GM12878 (cell line): Measurements from ENCODE around the gene PARN. TPM values are rescaled to one million over a fixed set of nuclear protein-coding genes. Genes with fewer than 3 reads are reported as not detected.

Experiments
- ASH2L ChIP-seq: fragments of 300-600, 200-600 bp; sonication (generic); IDR thresholded peaks from 2 replicates; pipeline ENCODE4 v1.6.1; 2017; ENCODE audit warnings: low read depth, mild to moderate bottlenecking, borderline replicate concordance
- ELK1 ChIP-seq: IDR thresholded peaks from 2 replicates; pipeline ENCODE4 v1.6.1; 2012; ENCODE audit warnings: low read depth, low read length, improper control_type of control experiment
- IKZF1 ChIP-seq: fragments of 450-650 bp; conservative IDR thresholded peaks from 2 replicates; pipeline ENCODE4 v1.6.1; 2017; ENCODE audit warnings: antibody characterized with exemption, mild to moderate bottlenecking
- JUND ChIP-seq: IDR thresholded peaks from 2 replicates; pipeline ENCODE4 v1.6.1; 2012; ENCODE audit warnings: low read depth, mild to moderate bottlenecking, low read length, improper control_type of control experiment, moderate library complexity
- MEF2A ChIP-seq: IDR thresholded peaks from 2 replicates; pipeline ENCODE4 v1.6.1; 2011; ENCODE audit warnings: low read depth, mild to moderate bottlenecking, low read length, moderate library complexity; ENCODE audit not compliant: insufficient read depth
- NR2C2 ChIP-seq: IDR thresholded peaks from 2 replicates; pipeline ENCODE4 v1.6.1; 2011; ENCODE audit warnings: borderline replicate concordance, low read depth; ENCODE audit not compliant: control insufficient read depth, insufficient read length
- PAX8 ChIP-seq: fragments of 450-650 bp; IDR thresholded peaks from 2 replicates; pipeline ENCODE4 v1.6.1; 2017; ENCODE audit warnings: mild to moderate bottlenecking, moderate library complexity
- PBX3 ChIP-seq: IDR thresholded peaks from 2 replicates; pipeline ENCODE4 v1.6.1; 2011; ENCODE audit warnings: mild to moderate bottlenecking, low read depth, low read length, moderate library complexity; ENCODE audit not compliant: insufficient replicate concordance
- POU2F2 ChIP-seq: IDR thresholded peaks from 3 replicates; pipeline ENCODE4 v1.6.1; 2011; ENCODE audit warnings: low read depth, mild to moderate bottlenecking, low read length, borderline replicate concordance
- PRDM15 ChIP-seq: fragments of 450-650 bp; formaldehyde crosslinking; IDR thresholded peaks from 2 replicates; pipeline ENCODE4 v1.4.0; 2020; ENCODE audit warnings: mild to moderate bottlenecking, moderate library complexity
- RAD51 ChIP-seq: fragments of 450-650 bp; IDR thresholded peaks from 2 replicates; pipeline ENCODE4 v1.6.1; 2016; ENCODE audit warnings: moderate library complexity, mild to moderate bottlenecking, inconsistent platforms
- RELB ChIP-seq: fragments of 450-650 bp; IDR thresholded peaks from 2 replicates; pipeline ENCODE4 v1.6.1; 2017; ENCODE audit warnings: low read depth, mild to moderate bottlenecking, moderate library complexity
- SIN3A ChIP-seq: IDR thresholded peaks from 2 replicates; pipeline ENCODE4 v1.6.1; 2012; ENCODE audit warnings: low read depth, low read length, improper control_type of control experiment
- SMAD5 ChIP-seq: IDR thresholded peaks from 2 replicates; pipeline ENCODE4 v1.6.1; 2016; ENCODE audit warnings: antibody characterized with exemption, low read depth
- SREBF2 ChIP-seq: IDR thresholded peaks from 2 replicates; pipeline ENCODE4 v1.6.1; 2012; ENCODE audit warnings: mild to moderate bottlenecking, low read length
- STAT3 ChIP-seq: IDR thresholded peaks from 2 replicates; pipeline ENCODE4 v1.6.1; 2011; ENCODE audit warnings: low read depth, low read length, improper control_type of control experiment
- USF1 ChIP-seq: IDR thresholded peaks from 2 replicates; pipeline ENCODE4 v1.6.1; 2011; ENCODE audit warnings: borderline replicate concordance, low read depth, mild to moderate bottlenecking, moderate library complexity, mixed read lengths, low read length; ENCODE audit not compliant: insufficient read depth; ENCODE audit errors: extremely low read length
- polyA plus RNA-seq, 11 experiments: library from polyadenylated mRNA; depleted of rRNA in 4 of 11; unstranded in 6 of 11; stranded (reverse) in 5 of 11; fragments of >200 nt; fragmentation: Nextera tagmentation in 4 of 11; fragmentation: Illumina TruSeq in 1 of 11; extraction: Ambion mirVana in 4 of 11; extraction: Trizol in 1 of 11; gene quantifications; 1 replicate in 1 of 11; 2 replicates in 10 of 11; pipeline versions ENCODE4 v1.2.1 to v1.2.3, GENCODE V29; 2011 to 2016; ENCODE audit warnings: inconsistent platforms in 2 of 11, missing spikeins in 2 of 11, low read depth in 1 of 11
- total RNA-seq, 4 experiments: library from RNA; depleted of rRNA in 3 of 4; stranded (reverse); fragments of >200 nt in 3 of 4; fragmentation: Illumina TruSeq in 1 of 4; extraction: Trizol in 1 of 4; gene quantifications; 2 replicates each; pipeline versions ENCODE4 v1.2.1 to v1.2.3, GENCODE V29; 2013 to 2021

Gene PARN
- total and polyA plus RNA-seq, 10 of the 15 experiments (the other 5 are each of a cell fraction or from before 2014, with no cell fraction given) = 15.6 to 77.3 (median 47.7) TPM

GRCh38 chr16:14405611-14406537 is 224.2 kb downstream of the PARN start (continued):
- peak; percentile 49 for TF ChIP-seq USF1
- peak; percentile 68 for TF ChIP-seq IKZF1
- no peak for TF ChIP-seq SMAD5
- TF ChIP-seq RELB = peak; percentile 83
- no peak for TF ChIP-seq SREBF2
- no peak for TF ChIP-seq NR2C2
- no peak for TF ChIP-seq JUND
- peak; percentile 24; the same call in 1 of the 2 replicates for TF ChIP-seq MEF2A
- TF ChIP-seq SIN3A = no peak
- TF ChIP-seq ELK1 = no peak
- TF ChIP-seq ASH2L = peak; percentile 60; the same call in 1 of the 2 replicates
- no peak for TF ChIP-seq PBX3
- TF ChIP-seq POU2F2 = 0 out of 3 replicates have a peak, but pooled peaks have one; percentile 57
- TF ChIP-seq RAD51 = peak; percentile 86
- TF ChIP-seq PAX8 = no peak
- TF ChIP-seq PRDM15 (CRISPR knock-in tag) = no peak
- TF ChIP-seq STAT3 = no peak
